ENCODE results near the gene VAT1L. TPM values are rescaled to one million over a fixed set of nuclear protein-coding genes. Genes with fewer than 3 reads are reported as not detected.

VAT1L gene, protein sequence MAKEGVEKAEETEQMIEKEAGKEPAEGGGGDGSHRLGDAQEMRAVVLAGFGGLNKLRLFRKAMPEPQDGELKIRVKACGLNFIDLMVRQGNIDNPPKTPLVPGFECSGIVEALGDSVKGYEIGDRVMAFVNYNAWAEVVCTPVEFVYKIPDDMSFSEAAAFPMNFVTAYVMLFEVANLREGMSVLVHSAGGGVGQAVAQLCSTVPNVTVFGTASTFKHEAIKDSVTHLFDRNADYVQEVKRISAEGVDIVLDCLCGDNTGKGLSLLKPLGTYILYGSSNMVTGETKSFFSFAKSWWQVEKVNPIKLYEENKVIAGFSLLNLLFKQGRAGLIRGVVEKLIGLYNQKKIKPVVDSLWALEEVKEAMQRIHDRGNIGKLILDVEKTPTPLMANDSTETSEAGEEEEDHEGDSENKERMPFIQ
- 17.7 TPM for total RNA-seq
- long read RNA-seq, transcript VAT1L-201 (9 exons, 3,825 nt) = major isoform, 13 of 36 reads
- long read RNA-seq, partial matches to known transcripts = 18 of 36 reads
- long read RNA-seq, other reads (novel, unspliced or antisense) = 5 of 36 reads

DNA sequence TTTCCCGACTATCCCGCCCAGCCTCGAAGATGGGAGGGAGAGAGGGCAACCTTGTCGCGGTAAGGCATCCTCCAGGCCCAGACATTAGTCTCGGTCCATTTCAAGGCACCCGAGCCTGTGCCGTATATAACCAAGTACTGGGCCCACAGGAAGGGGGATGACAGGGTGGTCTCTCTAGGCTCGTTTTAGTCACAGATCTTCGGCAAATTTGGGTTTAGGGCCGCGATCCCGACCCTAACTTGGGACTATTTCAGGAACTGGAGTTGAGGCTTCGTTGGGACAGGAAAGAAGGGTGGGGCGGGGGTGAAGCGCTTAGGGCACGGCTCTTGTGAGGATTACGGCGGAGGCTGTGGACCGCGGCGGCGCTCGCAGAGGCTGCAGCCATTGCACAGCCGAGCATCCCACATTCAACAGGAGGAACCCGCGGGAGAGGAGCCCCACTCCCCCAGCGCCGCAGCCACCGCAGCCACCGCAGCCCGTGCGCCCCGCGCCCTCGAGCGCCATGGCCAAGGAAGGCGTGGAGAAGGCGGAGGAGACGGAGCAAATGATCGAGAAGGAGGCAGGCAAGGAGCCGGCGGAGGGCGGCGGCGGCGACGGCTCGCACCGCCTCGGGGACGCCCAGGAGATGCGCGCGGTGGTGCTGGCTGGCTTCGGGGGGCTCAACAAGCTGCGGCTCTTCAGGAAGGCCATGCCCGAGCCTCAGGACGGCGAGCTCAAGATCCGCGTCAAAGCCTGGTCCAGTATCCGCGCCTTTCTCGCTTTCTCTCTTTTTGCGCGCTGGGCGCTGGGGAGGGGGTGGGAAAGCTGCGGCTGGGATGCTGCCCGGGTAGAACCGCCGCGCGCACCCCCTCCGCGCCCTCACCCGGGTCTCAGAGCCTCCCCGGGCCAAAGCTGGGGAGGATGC is at the start of gene VAT1L:
Gene VAT1L (plus strand): TSS at position 384 of the 904 bp plus-strand sequence. CDS start 119 bp downstream, at position 503.
- DNase-seq = peak; percentile 61
- peak; percentile 96 for ATAC-seq
- intact Hi-C loops (cut with micrococcal nuclease) = no loop called here

DNA sequence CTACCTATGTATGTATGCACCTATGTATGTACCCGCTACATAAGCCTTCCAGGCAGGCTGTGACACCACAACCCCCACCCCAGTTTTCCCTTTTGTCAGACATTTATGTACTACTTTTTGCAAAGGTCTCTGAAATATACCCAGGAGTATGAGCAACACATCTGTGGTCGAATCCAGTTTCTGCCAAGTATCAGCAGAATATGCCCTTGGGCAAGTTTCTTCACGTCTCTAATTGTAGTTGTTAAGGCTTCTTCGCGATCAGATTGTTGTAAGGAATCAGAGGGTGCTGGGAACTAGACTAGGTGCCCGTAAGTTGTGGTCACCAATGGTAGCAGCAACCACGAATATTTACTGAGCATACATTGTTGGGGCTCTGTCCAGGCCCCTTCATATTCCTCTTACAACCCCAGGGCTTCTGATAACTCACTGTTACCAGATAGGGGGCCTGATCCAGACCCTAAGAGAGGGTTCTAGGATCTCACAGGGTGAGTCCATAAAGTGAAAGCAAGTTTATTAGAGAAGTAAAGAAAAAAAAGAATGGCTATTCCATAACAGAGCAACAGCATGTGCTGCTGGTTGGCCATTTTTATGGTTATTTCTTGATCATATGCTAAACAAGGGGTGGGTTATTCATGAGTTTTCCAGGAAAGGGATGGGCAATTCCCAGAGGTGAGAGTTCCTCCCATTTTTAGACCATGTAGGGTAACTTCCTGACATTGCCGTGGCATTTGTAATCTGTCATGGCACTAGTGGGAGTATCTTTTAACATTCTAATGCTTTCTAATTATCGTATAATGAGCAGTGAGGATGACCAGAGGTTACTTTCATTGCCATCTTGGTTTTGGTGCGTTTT is 49.4 kb upstream of the VAT1L start:
- no peak for ATAC-seq
- DNase-seq = no peak
- intact Hi-C loops (cut with micrococcal nuclease) = no loop called here

DNA sequence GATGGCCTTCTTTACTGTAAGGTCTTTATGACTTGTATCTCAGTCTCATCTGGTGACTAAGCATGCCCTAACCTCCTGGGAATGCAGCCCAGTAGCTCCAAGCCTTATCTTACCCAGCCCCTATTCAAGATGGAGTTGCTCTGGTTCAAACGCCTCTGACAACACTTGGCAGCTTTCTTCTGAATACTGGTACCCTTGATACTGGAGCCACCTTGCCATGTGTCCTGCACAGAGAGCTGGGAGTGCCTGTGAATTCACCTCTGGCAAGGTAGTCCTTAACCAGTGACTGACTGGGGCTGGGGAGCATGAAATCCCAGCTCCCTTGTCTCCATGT is 48.8 kb upstream of the VAT1L start:
- ATAC-seq = no peak
- intact Hi-C loops (cut with micrococcal nuclease) = no loop called here
- DNase-seq = no peak

DNA sequence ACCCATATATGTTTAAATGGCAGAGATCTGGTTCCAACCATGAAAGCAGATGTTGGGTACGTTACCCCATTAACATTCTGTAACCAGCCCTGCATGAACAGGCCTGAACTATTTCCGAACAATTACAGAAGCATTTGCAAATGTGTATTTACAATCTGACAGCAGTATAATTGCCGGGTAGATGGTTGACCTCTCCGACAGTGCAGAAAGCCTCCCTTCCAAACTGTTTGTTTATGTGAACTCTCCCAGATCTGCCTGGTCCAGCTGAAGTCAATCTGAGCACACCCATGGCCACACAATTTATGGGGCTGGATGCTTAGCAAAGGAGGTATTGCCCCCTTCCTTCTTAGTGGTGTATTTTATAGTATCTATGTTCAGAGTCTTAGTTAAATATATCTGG is 44.2 kb upstream of the VAT1L start:
- ATAC-seq (no peak), DNase-seq (no peak)
- intact Hi-C loops (cut with micrococcal nuclease) = no loop called here

DNA sequence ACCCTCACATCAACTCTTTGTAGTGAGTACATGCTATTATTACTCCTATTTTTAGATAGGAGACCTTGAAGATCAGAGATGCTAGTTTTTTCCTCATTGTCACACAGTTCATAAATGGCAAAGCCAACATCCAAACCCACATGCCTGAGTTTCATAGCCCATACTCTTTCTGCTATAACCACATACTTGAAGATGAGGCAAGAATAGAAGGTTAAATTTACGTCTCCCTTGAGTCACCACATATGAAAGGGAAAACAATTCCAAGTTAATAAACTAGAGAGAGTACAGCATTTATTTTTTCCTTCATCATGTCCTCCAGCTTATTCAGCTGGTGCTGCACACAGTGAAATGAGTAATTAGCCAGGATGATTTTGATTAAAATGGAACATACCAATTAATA is 42.4 kb upstream of the VAT1L start:
- intact Hi-C loops (cut with micrococcal nuclease) = no loop called here
- ATAC-seq = no peak
- no peak for DNase-seq

DNA sequence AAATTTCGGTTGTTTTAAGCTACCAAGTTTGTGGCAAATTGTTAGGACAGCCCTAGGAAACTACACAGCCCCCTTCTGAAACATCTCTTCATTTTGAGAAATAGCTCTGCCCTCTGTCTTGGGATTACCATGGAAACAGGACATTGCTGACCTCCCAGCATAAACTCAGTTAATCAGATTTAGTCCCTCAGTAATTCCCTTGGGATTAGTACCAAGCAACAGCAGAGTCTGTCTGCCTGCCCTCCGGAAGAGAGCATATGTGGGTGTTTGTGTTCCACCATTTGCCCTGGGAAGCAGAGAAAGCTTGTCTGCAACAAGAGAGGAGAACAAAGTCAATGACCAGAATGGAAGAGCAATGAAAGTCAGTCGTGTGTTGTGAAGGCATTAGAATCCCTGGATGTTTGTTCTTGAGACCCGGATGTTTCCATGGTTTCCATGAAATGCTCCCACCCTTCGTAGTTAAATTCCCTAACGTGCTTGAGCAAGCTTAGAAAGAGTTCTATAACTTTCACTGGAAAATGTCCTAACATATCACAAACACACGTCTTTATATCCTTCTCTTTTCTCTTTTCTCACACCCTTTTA is 39.9 kb upstream of the VAT1L start:
- ATAC-seq = no peak
- intact Hi-C loops (cut with micrococcal nuclease) = no loop called here
- DNase-seq = no peak

DNA sequence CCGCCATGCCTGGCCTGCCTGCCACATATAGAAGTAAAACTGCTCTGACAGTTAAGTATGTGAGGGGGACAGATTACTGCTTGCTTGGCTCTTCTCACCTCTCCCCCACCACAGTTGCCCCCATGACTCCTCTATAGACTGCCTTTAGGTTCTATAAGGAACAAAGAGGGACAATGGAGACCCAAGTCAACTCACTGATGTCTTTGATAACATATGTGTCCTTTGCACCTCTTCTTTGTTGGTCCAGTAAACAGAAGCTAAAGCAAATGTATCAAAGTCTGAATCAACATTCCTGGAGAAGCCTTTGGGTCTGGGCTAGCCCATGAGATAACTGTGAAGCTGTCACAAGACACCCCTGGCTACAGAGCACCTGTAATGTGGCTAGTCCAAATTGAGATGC is 38.9 kb upstream of the VAT1L start:
- DNase-seq (no peak), ATAC-seq (no peak)
- intact Hi-C loops (cut with micrococcal nuclease) = no loop called here

DNA sequence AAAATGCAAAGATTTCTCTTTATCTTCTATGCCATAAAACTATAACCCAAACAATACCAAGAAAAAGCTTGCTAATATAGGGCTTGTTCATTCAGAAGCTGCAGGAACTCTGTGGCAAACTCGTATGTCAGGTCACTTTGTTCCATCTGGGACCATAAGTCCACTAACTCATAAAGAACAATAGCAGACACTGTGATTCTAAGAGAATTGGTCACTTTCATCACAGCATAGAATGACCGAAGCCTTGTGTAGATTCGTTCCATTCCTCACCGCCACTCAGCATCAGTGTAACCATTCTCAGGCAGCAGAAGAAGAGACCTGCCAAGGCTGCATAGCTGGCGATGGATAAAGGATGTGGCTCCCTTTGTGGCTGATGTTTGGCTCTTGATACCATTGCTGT is 30.3 kb upstream of the VAT1L start:
- DNase-seq (no peak), ATAC-seq (no peak)
- intact Hi-C loops (cut with micrococcal nuclease) = no loop called here

- intact Hi-C loops (cut with micrococcal nuclease) = no loop called here
- ATAC-seq (no peak), DNase-seq (no peak)
Observed at GRCh38 chr16:77758508-77758907, 29.9 kb upstream of the VAT1L start.

GRCh38 chr16:77759201-77759600 is 29.2 kb upstream of the VAT1L start:
- intact Hi-C loops (cut with micrococcal nuclease) = no loop called here
- ATAC-seq (no peak), DNase-seq (no peak)

GRCh38 chr16:77759821-77760220 is 28.5 kb upstream of the VAT1L start:
- no peak for ATAC-seq
- intact Hi-C loops (cut with micrococcal nuclease) = no loop called here

GRCh38 chr16:77760800-77761199 is 27.6 kb upstream of the VAT1L start:
- DNase-seq (no peak), ATAC-seq (no peak)
- intact Hi-C loops (cut with micrococcal nuclease) = no loop called here

More at GRCh38 chr16:77759821-77760220, 28.5 kb upstream of the VAT1L start:
- no peak for DNase-seq

GRCh38 chr16:77761204-77761603 is 27.2 kb upstream of the VAT1L start:
- intact Hi-C loops (cut with micrococcal nuclease) = no loop called here
- DNase-seq (no peak), ATAC-seq (no peak)

GRCh38 chr16:77762262-77762661 is 26.1 kb upstream of the VAT1L start:
- ATAC-seq (no peak), DNase-seq (no peak)
- intact Hi-C loops (cut with micrococcal nuclease) = no loop called here

DNA sequence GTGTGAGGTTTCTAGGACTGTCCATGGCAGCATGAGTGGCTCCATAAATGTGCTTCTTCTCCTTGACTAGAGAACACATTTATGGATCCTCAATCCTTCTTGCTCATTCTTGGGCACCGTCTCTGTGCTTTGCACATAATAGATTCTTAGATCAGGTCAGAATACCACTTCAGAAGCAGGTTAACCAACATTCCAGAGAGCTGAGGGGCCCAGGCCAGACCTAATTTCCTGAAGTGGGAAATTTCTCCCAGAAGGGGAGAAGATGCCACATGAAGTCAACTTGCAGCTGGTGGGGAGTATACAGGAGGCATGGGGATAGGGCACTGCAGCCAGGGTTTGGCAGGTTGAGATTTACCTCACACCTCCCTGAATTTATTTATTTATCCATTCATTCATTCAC is 24.4 kb upstream of the VAT1L start:
- intact Hi-C loops (cut with micrococcal nuclease) = no loop called here
- no peak for DNase-seq
- ATAC-seq = no peak

DNA sequence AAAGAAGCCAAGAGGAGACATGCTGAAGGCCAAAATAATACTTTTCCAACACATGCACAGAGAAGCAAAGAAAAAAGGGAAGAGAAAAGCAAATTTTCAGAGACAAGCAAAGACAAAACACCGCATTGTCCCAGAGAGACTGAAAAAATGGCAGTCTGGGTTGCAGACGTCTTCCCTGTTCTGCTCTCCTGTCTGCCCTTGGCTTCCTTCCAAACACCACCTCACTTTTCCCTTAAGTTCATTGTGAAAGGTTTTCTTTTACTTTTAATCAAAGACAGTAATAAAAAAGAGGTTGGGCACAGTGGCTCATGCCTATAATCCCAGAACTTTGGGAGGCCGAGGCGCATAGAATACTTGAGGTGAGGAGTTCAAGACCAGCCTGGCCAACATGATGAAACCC is 21.2 kb upstream of the VAT1L start:
- intact Hi-C loops (cut with micrococcal nuclease) = no loop called here
- no peak for DNase-seq
- ATAC-seq = no peak

DNA sequence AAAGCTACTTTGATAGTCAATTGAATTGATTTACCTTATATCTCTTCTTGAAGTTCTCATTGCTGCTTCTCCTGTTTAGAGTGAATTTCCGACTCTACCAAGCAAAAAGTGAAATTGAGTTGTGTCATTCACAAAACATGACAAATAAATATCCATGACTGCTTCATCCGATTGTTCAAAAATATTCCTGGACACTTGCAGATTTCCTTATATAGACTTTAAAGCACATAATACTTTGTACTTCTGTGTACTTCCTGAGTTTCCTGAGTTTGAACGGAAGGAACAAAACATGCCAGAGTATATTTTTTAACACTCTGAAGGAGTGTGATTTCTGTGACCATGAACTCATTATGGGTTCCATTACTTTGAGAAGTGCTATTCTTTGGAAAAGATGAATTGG is 20.5 kb upstream of the VAT1L start:
- intact Hi-C loops (cut with micrococcal nuclease) = no loop called here
- DNase-seq (no peak), ATAC-seq (no peak)

GRCh38 chr16:77775911-77776909 is 12.2 kb upstream of the VAT1L start:
- DNase-seq (no peak), ATAC-seq (no peak)
- intact Hi-C loops (cut with micrococcal nuclease) = no loop called here

All from left ventricle myocardium superior (tissue), 1 donor.